ENCODE measurements around the gene ACBD3.

Gene ACBD3

DNA sequence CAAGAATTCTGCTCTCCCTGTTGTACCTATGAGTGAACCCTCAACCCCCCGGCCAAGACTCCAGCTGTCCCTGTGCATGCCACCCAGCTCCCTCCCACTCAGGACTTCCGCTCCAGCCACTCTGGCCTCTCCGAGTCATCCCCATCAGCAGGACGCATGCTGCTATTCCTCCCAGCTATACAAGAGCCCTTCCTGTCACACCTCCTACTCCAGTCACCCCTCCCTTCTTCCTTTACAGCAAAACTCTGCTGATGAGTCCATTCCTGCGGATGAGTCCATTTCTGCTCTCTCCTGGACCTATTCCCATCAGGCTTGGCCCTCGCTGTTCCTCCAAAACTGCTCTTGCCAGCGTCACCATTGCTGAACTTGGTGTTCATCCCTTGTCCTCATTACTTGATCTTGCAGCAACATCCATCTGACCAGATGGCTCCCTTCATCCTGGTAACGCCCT lies 81.8 kb downstream of the ACBD3 start:
- no peak overlapping the region for H3K4me3 ChIP-seq (ENCODE audit: low read depth, low read length)
- in situ Hi-C loops (cut with HindIII; ENCODE audit: low sequenced_read_pairs), result no loop called here
- no peak for DNase-seq (ENCODE audit: low read depth, low spot score)
- TF ChIP-seq CTCF (IDR thresholded peaks at IDR 0.05; ENCODE audit: low read depth, low read length), result no peak

GRCh38 chr1:226100436-226101391 lies 85.8 kb downstream of the ACBD3 start:
- peak overlapping the region; percentile 32 for H3K4me3 ChIP-seq (ENCODE audit: low read depth, low read length)
- DNase-seq (ENCODE audit: low read depth, low spot score), result no peak
- in situ Hi-C loops (cut with HindIII; ENCODE audit: low sequenced_read_pairs), result no loop called here
- no peak for TF ChIP-seq CTCF (IDR thresholded peaks at IDR 0.05; ENCODE audit: low read depth, low read length)

GRCh38 chr1:226098870-226099835 lies 87.4 kb downstream of the ACBD3 start:
- no peak for TF ChIP-seq CTCF (IDR thresholded peaks at IDR 0.05; ENCODE audit: low read depth, low read length)
- no peak overlapping the region for H3K4me3 ChIP-seq (ENCODE audit: low read depth, low read length)
- in situ Hi-C loops (cut with HindIII; ENCODE audit: low sequenced_read_pairs), result no loop called here
- DNase-seq (ENCODE audit: low read depth, low spot score), result no peak

DNA sequence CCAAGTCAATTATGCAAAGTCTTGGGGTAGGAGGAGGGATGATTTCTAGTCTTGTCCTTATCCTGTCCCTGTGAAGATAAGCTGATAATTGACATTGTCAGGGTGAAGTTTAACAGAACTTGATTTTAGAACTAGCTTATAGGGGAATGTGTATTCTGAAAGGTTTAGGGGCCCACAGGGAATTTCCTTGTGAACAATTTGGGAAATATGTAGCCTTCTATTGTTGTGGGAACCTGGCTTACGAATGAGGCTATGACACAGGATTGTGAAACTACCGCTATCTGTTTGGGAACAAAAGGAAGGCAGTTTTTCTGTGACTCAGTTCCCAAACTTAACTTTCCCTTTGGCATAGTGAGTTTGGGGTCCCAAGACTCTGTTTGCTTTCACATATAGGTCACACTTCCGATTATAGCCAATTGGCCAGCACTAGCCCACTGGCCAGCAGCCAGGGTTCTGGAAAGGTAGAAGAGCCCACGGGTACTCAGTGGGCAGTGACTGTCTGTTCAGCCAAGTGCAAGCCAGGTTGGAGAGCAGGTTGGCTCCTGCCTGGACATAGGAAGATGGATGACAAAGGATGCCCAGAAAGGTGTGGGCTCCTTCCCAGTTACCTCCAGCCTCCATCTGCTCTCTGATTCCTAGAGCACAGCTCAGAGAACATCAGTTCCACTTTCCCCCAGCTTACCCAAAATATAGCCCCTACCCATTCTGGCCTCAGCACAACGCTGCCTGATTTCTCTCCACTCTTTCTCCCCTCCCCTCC lies 88.5 kb downstream of the ACBD3 start:
- in situ Hi-C loops (cut with HindIII; ENCODE audit: low sequenced_read_pairs), result no loop called here
- peak; percentile 64 for DNase-seq (ENCODE audit: low read depth, low spot score)
- TF ChIP-seq CTCF (IDR thresholded peaks at IDR 0.05; ENCODE audit: low read depth, low read length), result no peak
- H3K4me3 ChIP-seq (ENCODE audit: low read depth, low read length), result no peak overlapping the region

- no peak for DNase-seq (ENCODE audit: low read depth, low spot score)
- H3K4me3 ChIP-seq (ENCODE audit: low read depth, low read length), result no peak overlapping the region
- in situ Hi-C loops (cut with HindIII; ENCODE audit: low sequenced_read_pairs), result no loop called here
- no peak for TF ChIP-seq CTCF (IDR thresholded peaks at IDR 0.05; ENCODE audit: low read depth, low read length)
Measured at GRCh38 chr1:226095286-226095685, 91.3 kb downstream of the ACBD3 start.

All from astrocyte of the spinal cord (primary cell).